ENCODE results near the gene ZFP90.
A peak's percentile ranks its signal among the peaks of the same experiment; 100 is the strongest.

DNA sequence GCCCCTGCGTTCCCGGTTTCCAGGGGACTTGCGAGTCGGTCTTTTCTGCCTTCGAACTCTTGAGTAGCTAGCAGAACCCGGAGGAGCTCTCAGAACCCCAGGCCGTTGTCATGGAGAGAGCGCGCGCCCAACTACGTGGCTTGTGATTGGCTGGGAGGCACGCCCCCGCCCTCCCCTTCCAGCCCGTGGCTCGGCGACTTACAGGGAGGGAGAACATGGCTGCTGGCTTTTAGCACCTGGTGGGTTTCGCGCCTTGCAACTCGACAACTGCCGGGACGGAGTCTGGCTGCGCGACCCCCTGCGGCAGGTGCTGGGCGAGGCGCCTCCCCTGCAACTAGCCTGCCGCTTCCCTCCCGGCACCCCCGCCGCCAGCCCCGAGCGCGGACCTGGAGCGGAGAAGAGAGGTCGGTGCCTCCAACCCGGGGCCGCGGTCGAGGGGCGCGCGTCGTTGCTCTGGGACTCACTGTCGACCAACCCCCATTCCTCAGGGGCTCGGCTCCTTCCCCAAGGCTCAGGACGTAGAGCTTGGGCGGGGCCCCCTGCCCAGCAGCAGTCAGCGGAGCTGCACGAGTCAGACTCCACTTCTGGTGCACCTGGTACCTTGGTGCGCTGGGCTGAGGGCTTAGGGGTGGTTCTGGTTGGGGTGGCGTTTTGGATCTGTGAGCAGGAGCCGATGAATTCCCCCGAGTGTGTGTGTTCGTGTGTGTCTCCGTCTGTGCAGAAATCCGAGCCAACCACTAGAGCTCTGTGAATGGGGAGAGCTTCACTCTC lies 9.0 kb upstream of the ZFP90 start:
- TF ChIP-seq, protein P1, sequence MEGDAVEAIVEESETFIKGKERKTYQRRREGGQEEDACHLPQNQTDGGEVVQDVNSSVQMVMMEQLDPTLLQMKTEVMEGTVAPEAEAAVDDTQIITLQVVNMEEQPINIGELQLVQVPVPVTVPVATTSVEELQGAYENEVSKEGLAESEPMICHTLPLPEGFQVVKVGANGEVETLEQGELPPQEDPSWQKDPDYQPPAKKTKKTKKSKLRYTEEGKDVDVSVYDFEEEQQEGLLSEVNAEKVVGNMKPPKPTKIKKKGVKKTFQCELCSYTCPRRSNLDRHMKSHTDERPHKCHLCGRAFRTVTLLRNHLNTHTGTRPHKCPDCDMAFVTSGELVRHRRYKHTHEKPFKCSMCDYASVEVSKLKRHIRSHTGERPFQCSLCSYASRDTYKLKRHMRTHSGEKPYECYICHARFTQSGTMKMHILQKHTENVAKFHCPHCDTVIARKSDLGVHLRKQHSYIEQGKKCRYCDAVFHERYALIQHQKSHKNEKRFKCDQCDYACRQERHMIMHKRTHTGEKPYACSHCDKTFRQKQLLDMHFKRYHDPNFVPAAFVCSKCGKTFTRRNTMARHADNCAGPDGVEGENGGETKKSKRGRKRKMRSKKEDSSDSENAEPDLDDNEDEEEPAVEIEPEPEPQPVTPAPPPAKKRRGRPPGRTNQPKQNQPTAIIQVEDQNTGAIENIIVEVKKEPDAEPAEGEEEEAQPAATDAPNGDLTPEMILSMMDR (IDR thresholded peaks at IDR 0.05) = no peak
- TF ChIP-seq JUN (IDR thresholded peaks at IDR 0.05) (peak; percentile 13 to 45; a peak in 1 of 5 replicates), ZFP36 (IDR thresholded peaks at IDR 0.05; ENCODE audit: borderline replicate concordance, partially characterized antibody) (no peak), POLR2A (IDR thresholded peaks at IDR 0.05; ENCODE audit: low read length) (peak; percentile 55), PHF8 (IDR thresholded peaks at IDR 0.05; ENCODE audit: borderline replicate concordance, low read depth) (no peak), JUNB (IDR thresholded peaks at IDR 0.05) (no peak), KDM1A (IDR thresholded peaks at IDR 0.05; ENCODE audit: low read depth) (no peak), CHD2 (IDR thresholded peaks at IDR 0.05; ENCODE audit: low read length, partially characterized antibody) (no peak), HOXA7 (CRISPR knock-in tag; IDR thresholded peaks at IDR 0.05) (no peak)
- TF ChIP-seq, protein P2, sequence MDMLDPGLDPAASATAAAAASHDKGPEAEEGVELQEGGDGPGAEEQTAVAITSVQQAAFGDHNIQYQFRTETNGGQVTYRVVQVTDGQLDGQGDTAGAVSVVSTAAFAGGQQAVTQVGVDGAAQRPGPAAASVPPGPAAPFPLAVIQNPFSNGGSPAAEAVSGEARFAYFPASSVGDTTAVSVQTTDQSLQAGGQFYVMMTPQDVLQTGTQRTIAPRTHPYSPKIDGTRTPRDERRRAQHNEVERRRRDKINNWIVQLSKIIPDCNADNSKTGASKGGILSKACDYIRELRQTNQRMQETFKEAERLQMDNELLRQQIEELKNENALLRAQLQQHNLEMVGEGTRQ (IDR thresholded peaks at IDR 0.05) = no peak
- TF ChIP-seq, protein P3, sequence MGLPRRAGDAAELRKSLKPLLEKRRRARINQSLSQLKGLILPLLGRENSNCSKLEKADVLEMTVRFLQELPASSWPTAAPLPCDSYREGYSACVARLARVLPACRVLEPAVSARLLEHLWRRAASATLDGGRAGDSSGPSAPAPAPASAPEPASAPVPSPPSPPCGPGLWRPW (IDR thresholded peaks at IDR 0.05) = no peak
